K562 treated with DMSO at 1 percent for 4 hours (cell line): ENCODE measurements around the gene SCGB2A2. TPM values are rescaled to one million over a fixed set of nuclear protein-coding genes. Genes with fewer than 3 reads are reported as not detected.

Experiments
- total RNA-seq: library from RNA; unstranded; fragments of 300-600 nt; gene quantifications from 2 replicates; pipeline ENCODE4 v1.2.3, GENCODE V29; 2022; ENCODE audit not compliant: insufficient read depth

SCGB2A2 gene
- total RNA-seq, result not detected in 2 replicates

DNA sequence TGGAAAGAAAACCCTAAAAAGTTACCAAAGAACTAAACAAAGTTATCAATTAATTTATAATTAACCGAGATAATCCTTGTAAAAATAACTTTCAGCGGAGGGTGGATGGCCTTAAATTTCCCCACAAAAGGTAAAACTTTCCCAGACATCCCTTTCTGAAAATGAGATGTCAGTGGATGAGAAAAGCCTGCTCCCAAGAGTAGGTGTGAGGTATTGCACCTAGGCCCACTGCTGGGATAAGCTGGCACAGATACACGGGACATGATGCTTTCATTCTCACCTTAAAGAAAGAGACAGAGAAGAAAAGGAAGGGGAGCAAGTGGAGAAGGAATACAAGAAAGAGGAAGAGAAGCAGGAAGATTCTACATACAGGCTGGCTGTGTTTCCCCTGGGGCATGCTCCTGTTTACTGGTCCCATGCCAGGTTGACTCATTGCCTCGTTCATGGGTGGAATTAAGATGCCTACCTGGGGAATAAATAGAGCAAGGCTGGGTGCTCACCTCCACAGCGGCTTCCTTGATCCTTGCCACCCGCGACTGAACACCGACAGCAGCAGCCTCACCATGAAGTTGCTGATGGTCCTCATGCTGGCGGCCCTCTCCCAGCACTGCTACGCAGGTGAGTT, at the start of gene SCGB2A2:
SCGB2A2 (plus strand) TSS at position 505 of the 625 bp plus-strand sequence; CDS start at position 564, 59 bp downstream.

DNA sequence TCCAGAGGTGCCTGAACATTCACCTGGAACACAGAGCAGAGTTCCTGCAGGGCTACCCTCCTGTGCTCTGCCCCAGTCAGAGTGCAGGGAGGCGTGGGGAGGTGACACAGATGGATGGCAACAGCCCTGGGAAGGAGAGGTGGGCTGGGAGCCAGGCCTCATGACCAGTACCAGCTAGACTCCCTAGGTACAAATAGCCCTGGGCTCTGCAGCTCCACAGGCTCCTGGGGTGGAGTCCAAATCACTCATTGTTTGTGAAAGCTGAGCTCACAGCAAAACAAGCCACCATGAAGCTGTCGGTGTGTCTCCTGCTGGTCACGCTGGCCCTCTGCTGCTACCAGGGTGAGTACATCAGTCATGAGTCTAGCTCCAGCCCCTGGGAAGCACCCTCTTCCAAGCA, 27.9 kb upstream of the SCGB2A2 start, which contains the start of gene SCGB1D2:
SCGB1D2 (plus strand) TSS at position 219 of the 400 bp plus-strand sequence; CDS start at position 288, 69 bp downstream.

DNA sequence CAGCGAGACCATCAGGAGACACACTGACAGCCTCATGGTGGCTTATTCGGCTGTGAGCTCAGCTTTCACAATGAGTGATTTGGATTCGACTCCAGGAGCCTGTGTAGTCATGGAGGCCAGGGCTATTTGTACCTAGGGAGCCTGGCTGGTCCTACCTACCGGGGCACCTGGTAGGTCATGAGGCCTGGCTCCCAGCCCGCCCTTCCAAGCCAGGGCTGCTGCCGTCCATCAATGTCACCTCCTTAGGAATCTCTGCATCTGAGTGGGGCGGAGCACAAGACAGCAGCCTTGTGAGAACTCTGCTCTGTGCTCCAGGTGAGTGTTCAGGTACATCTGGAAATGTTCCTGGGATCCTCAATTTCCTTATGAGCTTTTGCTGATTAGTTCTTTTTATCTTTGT, 29.0 kb downstream of the SCGB2A2 start, which contains the start of gene SCGB1D4:
SCGB1D4 (minus strand) TSS at position 101 of the 400 bp plus-strand sequence; CDS start at position 36, 65 bp downstream.

Other genes starting within 250 kb of the SCGB2A2 start
- 36.5 and 37.1 TPM in 2 replicates for gene INCENP, start 146.1 kb upstream of the SCGB2A2 start, total RNA-seq
- gene SCGB1D1, start 79.9 kb upstream of the SCGB2A2 start, total RNA-seq, result not detected in 2 replicates
- gene SCGB2A1, start 61.5 kb upstream of the SCGB2A2 start, total RNA-seq, result not detected in 2 replicates
- gene SCGB1D2, start 27.9 kb upstream of the SCGB2A2 start, total RNA-seq, result not detected in 2 replicates
- gene SCGB1D4, start 28.9 kb downstream of the SCGB2A2 start, total RNA-seq, result not detected in 2 replicates
- 16.8 and 20.3 TPM in 2 replicates for gene ASRGL1, start 67.3 kb downstream of the SCGB2A2 start, total RNA-seq
- not detected in 2 replicates for gene SCGB1A1, start 148.9 kb downstream of the SCGB2A2 start, total RNA-seq